NCI-H1092 (cell line): Measurements from ENCODE around the gene METTL21C.

Experiments
- DNase-seq: peaks from one replicate; lab custom pipeline; 2025; lab: John Stamatoyannopoulos, UW

METTL21C gene

GRCh38 chr13:102694937-102695336, at the start of gene METTL21C:
Gene METTL21C (minus strand): TSS chr13:102695044. CDS start chr13:102694498, 546 bp downstream.
- no peak for DNase-seq

GRCh38 chr13:102742506-102742905, 47.7 kb upstream of the METTL21C start:
- no peak for DNase-seq

GRCh38 chr13:102742101-102742500, 47.3 kb upstream of the METTL21C start:
- DNase-seq = no peak

- DNase-seq = no peak
Measured at GRCh38 chr13:102729560-102730270, 34.9 kb upstream of the METTL21C start.

DNA sequence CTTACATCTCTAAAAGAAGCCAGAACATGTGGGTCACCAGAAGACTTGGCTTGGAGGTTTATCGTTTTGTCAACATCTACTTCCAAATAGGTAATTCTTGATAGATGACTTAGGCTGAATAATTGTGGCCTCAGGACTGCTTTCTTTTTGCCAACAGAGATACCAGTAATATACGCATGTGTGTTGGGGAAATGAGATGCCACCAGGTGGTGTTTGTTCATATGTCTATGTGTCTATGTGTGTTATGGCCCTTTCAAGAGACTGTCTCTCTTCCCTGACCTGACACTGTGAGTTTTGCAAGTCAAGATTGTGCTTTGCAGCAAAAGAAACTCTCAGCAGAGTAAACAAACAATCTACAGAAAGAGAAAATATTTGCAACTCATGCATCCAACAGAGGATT, 31.6 kb upstream of the METTL21C start:
- no peak for DNase-seq

GRCh38 chr13:102724923-102725322, 30.1 kb upstream of the METTL21C start:
- DNase-seq = peak; percentile 27

DNA sequence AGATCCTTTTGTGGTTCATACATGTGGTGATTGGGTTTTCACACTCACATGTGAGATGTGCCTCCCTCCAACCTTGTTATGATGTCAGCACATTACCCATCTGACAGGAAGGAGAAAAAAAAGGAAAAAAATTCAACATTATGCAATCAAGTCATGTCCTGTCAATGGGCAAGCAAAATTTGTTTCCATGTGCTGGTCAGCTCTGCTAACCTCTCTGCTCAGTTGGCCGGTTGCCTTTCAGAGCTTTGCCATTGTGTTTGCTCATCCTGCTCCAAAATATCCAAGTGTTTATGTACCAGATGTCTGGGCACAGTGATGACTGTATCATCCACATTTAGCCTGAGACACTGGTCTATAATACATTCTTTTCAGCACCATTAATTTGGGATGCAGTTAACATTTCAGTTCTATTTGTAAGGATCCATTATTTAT, 27.0 kb upstream of the METTL21C start:
- no peak for DNase-seq

GRCh38 chr13:102718746-102719145, 23.9 kb upstream of the METTL21C start:
- no peak for DNase-seq

DNA sequence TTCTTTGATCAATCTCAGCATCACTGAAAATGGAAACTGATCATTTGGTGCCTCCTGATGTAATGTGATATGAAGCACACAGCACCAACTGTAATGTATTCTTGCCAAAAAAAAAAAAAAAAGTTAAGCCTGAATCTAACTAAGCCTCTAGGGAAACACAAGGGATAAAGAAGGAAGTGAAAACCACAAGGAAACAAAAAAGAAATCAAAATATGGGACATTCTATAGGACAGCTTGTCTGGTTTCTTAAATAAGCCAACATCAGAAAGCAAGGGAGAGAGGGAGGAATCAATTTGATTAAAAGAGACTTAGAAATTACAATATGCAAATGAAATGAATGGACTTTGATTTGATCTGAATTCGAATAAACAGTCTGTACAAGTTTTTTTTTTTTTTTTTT, 20.6 kb upstream of the METTL21C start:
- DNase-seq = no peak

GRCh38 chr13:102710261-102710679, 15.4 kb upstream of the METTL21C start:
- DNase-seq = no peak

GRCh38 chr13:102709536-102709935, 14.7 kb upstream of the METTL21C start:
- no peak for DNase-seq

- DNase-seq = no peak
Measured at GRCh38 chr13:102708991-102709390, 14.1 kb upstream of the METTL21C start.

DNA sequence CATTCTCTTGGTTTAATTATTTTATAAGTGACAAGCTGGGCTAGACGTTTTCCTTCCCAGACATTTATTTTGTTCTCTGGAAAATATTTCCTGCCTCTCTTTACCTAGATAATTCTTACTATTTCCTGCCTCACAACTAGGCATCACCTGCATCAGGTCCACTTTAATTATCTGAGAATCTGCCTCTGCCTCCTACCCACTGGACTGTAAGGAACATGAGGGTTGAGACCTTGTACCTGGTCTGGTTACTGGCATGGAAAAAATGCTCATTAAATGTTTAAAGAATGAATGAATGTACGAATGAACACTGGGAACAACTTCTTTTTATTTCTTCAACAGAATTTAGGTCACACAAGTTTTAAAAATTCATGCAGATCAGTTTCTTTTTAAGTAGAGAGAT, 13.4 kb upstream of the METTL21C start:
- no peak for DNase-seq

DNA sequence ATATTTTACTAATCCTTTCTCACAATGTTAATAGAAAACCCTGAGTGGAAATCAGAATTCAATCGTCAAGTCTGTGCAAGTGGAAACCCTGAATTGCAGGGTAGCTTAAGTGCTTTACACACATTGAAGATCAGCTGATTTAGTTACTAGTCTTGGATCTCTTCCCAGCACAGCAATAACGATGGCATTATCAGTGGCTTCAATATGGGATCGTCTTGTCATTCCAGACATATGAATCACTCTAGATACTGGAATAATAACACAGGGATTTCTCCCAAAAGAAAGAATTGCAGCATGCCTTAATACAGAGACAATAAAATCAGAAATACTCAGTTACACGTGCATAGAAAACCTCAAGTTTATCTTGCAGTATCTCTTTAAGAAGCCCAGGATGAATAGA, 12.6 kb upstream of the METTL21C start:
- peak; percentile 44 for DNase-seq

GRCh38 chr13:102704238-102705058, 9.6 kb upstream of the METTL21C start:
- no peak for DNase-seq

DNA sequence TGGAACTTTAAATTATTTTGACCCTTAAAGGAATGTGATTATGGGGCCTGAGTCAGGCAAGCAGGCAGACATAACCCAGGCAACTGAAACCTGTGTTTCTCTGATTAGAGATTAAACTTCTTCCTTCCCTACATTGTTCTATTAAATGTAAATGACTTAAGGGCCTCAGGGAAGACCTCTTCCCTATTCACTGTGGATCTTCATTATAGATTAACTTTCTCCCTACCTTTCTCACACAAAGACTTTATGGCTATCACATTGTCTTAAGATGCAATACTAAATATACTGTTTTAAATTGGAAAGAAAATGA, 8.8 kb upstream of the METTL21C start:
- no peak for DNase-seq

- DNase-seq = no peak
Measured at GRCh38 chr13:102702965-102703725, 8.3 kb upstream of the METTL21C start.

- no peak for DNase-seq
Measured at GRCh38 chr13:102701331-102701730, 6.5 kb upstream of the METTL21C start.

DNA sequence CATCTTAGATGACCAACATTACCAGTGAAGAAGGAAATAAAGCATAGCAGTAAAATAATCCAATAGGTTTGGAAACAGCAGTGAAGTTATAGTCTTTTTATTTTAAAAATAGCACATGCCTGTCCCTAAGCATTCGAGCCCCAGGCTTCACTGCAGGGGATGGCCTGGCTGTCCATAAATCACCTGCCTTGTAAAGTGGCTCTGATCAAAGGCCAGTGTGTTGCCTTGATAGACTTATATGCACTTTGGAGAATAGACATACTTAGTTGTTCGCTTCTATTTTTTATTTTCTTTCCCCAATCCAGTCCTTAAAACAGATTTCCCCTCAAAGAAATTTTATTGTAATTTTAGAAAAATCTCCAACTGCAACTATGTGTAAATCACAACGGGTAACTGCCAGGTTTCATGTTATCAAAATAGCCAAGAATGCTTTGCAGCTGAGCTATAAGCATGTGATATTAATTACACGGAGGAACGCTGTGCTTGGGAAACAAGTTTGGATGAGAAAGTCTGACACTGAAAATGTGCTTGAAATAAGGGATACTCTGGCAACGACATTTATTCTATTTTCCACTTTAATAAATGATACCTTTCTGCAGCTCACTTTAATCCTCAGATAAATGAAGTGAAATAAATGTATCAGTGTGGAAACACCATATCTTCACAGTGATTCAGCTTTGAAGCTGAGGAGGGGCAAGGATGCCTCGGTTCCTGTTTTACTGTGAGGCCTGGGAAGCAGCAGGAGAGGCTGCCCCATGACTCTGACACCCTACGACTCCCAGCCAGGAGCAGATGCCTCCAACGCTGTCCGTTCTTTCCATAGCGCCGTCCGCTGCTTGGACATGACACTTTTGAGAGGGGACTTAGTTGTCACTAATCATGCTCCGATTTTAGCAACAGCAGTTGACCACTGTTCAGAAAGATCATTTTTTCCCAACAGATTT, 5.5 kb upstream of the METTL21C start:
- DNase-seq = no peak

DNA sequence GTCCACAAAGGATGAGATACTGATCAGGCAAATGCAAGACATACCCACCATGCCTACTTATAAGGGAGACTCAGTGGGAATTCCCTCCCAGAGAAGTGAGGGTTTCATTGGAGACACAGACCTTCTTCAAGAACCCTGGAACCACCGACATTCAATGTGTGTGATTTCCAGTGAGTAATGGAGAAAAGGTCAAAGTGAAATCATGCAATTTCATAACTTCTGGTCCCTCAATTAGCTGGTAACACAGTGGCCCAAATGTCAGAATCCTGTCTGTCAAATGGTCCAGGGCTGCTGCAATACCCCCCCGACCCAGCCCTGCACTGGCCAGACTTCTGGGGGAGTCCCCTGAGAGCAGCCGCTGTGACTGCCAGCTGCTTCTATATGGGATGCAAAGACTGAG, 4.7 kb upstream of the METTL21C start:
- no peak for DNase-seq

DNA sequence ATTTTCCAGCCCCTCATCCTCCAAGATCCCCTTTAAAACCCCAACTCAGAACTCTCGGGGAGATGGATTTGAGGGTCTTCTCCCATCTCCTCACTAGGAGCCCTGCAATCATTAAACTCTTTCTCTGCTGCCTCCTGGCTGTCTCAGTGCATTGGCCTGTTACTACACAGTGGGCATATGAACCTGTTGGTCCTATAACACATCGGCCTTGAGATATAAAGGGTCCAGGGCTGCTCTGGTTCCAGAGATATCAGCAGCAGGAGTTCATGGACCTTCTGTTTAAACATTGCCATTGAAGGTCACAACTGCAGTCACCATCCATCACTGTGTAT, 3.8 kb upstream of the METTL21C start:
- DNase-seq = no peak
